SK-N-SH (cell line): ENCODE measurements around the gene BMPR1B.

ENCODE experiments used
- CHD2 ChIP-seq: fragments of 150-350 bp; IDR thresholded peaks from 2 replicates; pipeline ENCODE4 v1.6.1; 2018; ENCODE audit warnings: low read length; ENCODE audit not compliant: partially characterized antibody
- CTCF ChIP-seq: fragments of 200-600 bp; sonication (generic); IDR thresholded peaks from 2 replicates; pipeline ENCODE4 v1.6.1; 2017; ENCODE audit warnings: antibody characterized with exemption, mild to moderate bottlenecking, moderate library complexity
- EZH2phosphoT487 ChIP-seq: fragments of 200-600 bp; sonication (generic); IDR thresholded peaks from 2 replicates; pipeline ENCODE4 v1.6.1; 2017; ENCODE audit warnings: low read depth, mixed run types, mild to moderate bottlenecking, antibody characterized with exemption, moderate library complexity, borderline replicate concordance
- FOXM1 ChIP-seq: IDR thresholded peaks from 2 replicates; pipeline ENCODE4 v1.4.0; 2012; ENCODE audit warnings: low read depth, mild to moderate bottlenecking
- JUND ChIP-seq: IDR thresholded peaks from 2 replicates; pipeline ENCODE4 v1.4.0; 2012
- MEF2A ChIP-seq: IDR thresholded peaks from 2 replicates; pipeline ENCODE4 v1.4.0; 2012; ENCODE audit warnings: low read depth, borderline replicate concordance
- POLR2AphosphoS5 ChIP-seq: IDR thresholded peaks from 2 replicates; pipeline ENCODE4 v1.6.1; 2012; ENCODE audit warnings: low read depth, low read length
- REST ChIP-seq: IDR thresholded peaks from 2 replicates; pipeline ENCODE4 v1.6.1; 2012; ENCODE audit warnings: mild to moderate bottlenecking, low read depth, low read length, moderate library complexity
- RFX5 ChIP-seq: IDR thresholded peaks from 2 replicates; pipeline ENCODE4 v1.6.1; 2012; ENCODE audit warnings: mild to moderate bottlenecking, improper control_type of control experiment, low read length
- SMC3 ChIP-seq: IDR thresholded peaks from 2 replicates; pipeline ENCODE4 v1.6.1; 2012; ENCODE audit warnings: low read depth, low read length, improper control_type of control experiment
- USF2 ChIP-seq: fragments of 150-350 bp; IDR thresholded peaks from 2 replicates; pipeline ENCODE4 v1.6.1; 2017; ENCODE audit warnings: antibody characterized with exemption, low read length, low read depth, borderline replicate concordance
- YY1 ChIP-seq: IDR thresholded peaks from 2 replicates; pipeline ENCODE4 v1.4.0; 2012; ENCODE audit warnings: low read depth, mild to moderate bottlenecking
- ZBTB33 ChIP-seq: IDR thresholded peaks from 2 replicates; pipeline ENCODE4 v1.4.0; 2012; ENCODE audit warnings: low read depth, borderline replicate concordance

GRCh38 chr4:94741304-94741703 lies 16.5 kb upstream of the BMPR1B start:
- TF ChIP-seq CTCF (no peak), REST (no peak), CHD2 (no peak), RFX5 (no peak), JUND (no peak), SMC3 (no peak), ZBTB33 (no peak), MEF2A (no peak), POLR2AphosphoS5 (no peak), EZH2phosphoT487 (no peak), YY1 (no peak), FOXM1 (no peak), USF2 (no peak)
